GM23338 (cell line): ENCODE results near the gene ETF1. TPM values are rescaled to one million over a fixed set of nuclear protein-coding genes. Genes with fewer than 3 reads are reported as not detected.

Experiments used
- ATAC-seq: fragments of 200-7000 bp; cut with Tn5 transposase; 3 replicates; pipeline ENCODE4 v1.9.1; 2020
- DNase-seq: peaks from one replicate; pipeline ENCODE4 v3.0.0-alpha.2; 2015; ENCODE audit warnings: low spot score
- H2AFZ ChIP-seq: fragments of 200-600 bp; sonication (generic); 2 replicates; pipeline ENCODE4 v1.8.0; 2016; ENCODE audit warnings: antibody characterized with exemption, mild to moderate bottlenecking, moderate library complexity
- H3F3A ChIP-seq: fragments of 200-600 bp; sonication (generic); replicated peaks from 2 replicates; pipeline ENCODE4 v1.8.0; 2017; ENCODE audit warnings: antibody characterized with exemption, mixed run types, low read depth
- H3K27ac ChIP-seq: fragments of 200-600 bp; sonication (generic); 2 replicates; pipeline ENCODE4 v1.6.1; 2016; ENCODE audit warnings: low read depth
- H3K27me3 ChIP-seq: fragments of 200-600 bp; sonication (generic); 2 replicates; pipeline ENCODE4 v1.8.0; 2016; ENCODE audit warnings: mild to moderate bottlenecking, mixed run types, moderate library complexity; ENCODE audit not compliant: insufficient read depth
- H3K36me3 ChIP-seq: fragments of 200-600 bp; sonication (generic); 2 replicates; pipeline ENCODE4 v1.8.0; 2016; ENCODE audit warnings: mild to moderate bottlenecking; ENCODE audit not compliant: insufficient read depth
- H3K4me1 ChIP-seq: fragments of 200-600 bp; sonication (generic); 2 replicates; pipeline ENCODE4 v1.8.0; 2016; ENCODE audit warnings: mild to moderate bottlenecking, moderate library complexity; ENCODE audit not compliant: insufficient read depth
- H3K4me2 ChIP-seq: fragments of 200-600 bp; sonication (generic); 2 replicates; pipeline ENCODE4 v1.7.1; 2017; ENCODE audit warnings: mixed run types
- H3K4me3 ChIP-seq: fragments of 200-600 bp; sonication (generic); 2 replicates; pipeline ENCODE4 v1.6.1; 2016; ENCODE audit warnings: mixed run types
- H3K79me2 ChIP-seq: fragments of 200-600 bp; sonication (generic); replicated peaks from 2 replicates; pipeline ENCODE4 v1.8.0; 2017; ENCODE audit warnings: mild to moderate bottlenecking; ENCODE audit not compliant: insufficient read depth
- H3K9me2 ChIP-seq: fragments of 200-600 bp; sonication (generic); 2 replicates; pipeline ENCODE4 v1.8.0; 2017; ENCODE audit not compliant: insufficient read depth
- H4K20me1 ChIP-seq: fragments of 200-600 bp; sonication (generic); replicated peaks from 2 replicates; pipeline ENCODE4 v1.8.0; 2017; ENCODE audit warnings: mild to moderate bottlenecking; ENCODE audit not compliant: insufficient read depth
- H3K27ac Mint-ChIP-seq: 2 replicates; pipeline ENCODE4 v1.8.0; 2020; ENCODE audit warnings: inconsistent platforms, mild to moderate bottlenecking, moderate library complexity, mixed read lengths
- H3K27me3 Mint-ChIP-seq: 3 replicates; pipeline ENCODE4 v1.8.0; 2022; ENCODE audit warnings: low read depth, mild to moderate bottlenecking, moderate library complexity, mixed read lengths, inconsistent platforms; ENCODE audit not compliant: insufficient read depth, poor library complexity
- H3K36me3 Mint-ChIP-seq: 3 replicates; pipeline ENCODE4 v1.8.0; 2021; ENCODE audit warnings: low read depth, mild to moderate bottlenecking, inconsistent platforms, moderate library complexity, mixed read lengths
- H3K4me1 Mint-ChIP-seq: 3 replicates; pipeline ENCODE4 v1.8.0; 2020; ENCODE audit warnings: mild to moderate bottlenecking, inconsistent platforms, mixed read lengths
- H3K4me3 Mint-ChIP-seq: 3 replicates; pipeline ENCODE4 v1.8.0; 2021; ENCODE audit warnings: moderate library complexity, mild to moderate bottlenecking, inconsistent platforms, mixed read lengths
- H3K9me3 Mint-ChIP-seq: 3 replicates; pipeline ENCODE4 v1.8.0; 2020; ENCODE audit warnings: moderate library complexity, mild to moderate bottlenecking, inconsistent platforms, mixed read lengths
- CREB1 ChIP-seq: fragments of 250-450 bp; sonication (Bioruptor Pico); IDR thresholded peaks from 2 replicates; pipeline ENCODE4 v1.5.0; 2020; ENCODE audit warnings: low read depth, mild to moderate bottlenecking, moderate library complexity
- CTCF ChIP-seq, 2 experiments: fragments of 200-600 bp in 1 of 2; sonication (generic) in 1 of 2; conservative IDR thresholded peaks; 2 replicates each; pipeline versions ENCODE4 v1.5.1 to v1.6.1; 2016 to 2017; ENCODE audit warnings: antibody characterized with exemption in 2 of 2, low read depth in 2 of 2, mild to moderate bottlenecking in 2 of 2, moderate library complexity in 1 of 2
- EZH2 ChIP-seq: fragments of 200-600 bp; sonication (generic); IDR thresholded peaks from one replicate; pipeline ENCODE4 v1.8.0; 2017; ENCODE audit warnings: antibody characterized with exemption, mild to moderate bottlenecking, low read depth; ENCODE audit not compliant: unreplicated experiment
- EZH2phosphoT487 ChIP-seq: fragments of 200-600 bp; sonication (generic); IDR thresholded peaks from one replicate; pipeline ENCODE4 v1.8.1; 2018; ENCODE audit warnings: antibody characterized with exemption; ENCODE audit not compliant: unreplicated experiment
- JUNB ChIP-seq: IDR thresholded peaks from one replicate; pipeline ENCODE4 v1.6.1; 2016; ENCODE audit warnings: antibody characterized with exemption; ENCODE audit not compliant: unreplicated experiment
- NANOG ChIP-seq: IDR thresholded peaks from 2 replicates; pipeline ENCODE4 v1.6.1; 2016; ENCODE audit warnings: antibody characterized with exemption, borderline replicate concordance
- POLR2AphosphoS5 ChIP-seq: IDR thresholded peaks from 2 replicates; pipeline ENCODE4 v1.6.1; 2016; ENCODE audit warnings: antibody characterized with exemption, low read depth
- REST ChIP-seq: IDR thresholded peaks from one replicate; pipeline ENCODE4 v1.6.1; 2018; ENCODE audit warnings: antibody characterized with exemption; ENCODE audit not compliant: unreplicated experiment
- STAT1 ChIP-seq: IDR thresholded peaks from one replicate; pipeline ENCODE4 v1.6.1; 2016; ENCODE audit warnings: antibody characterized with exemption; ENCODE audit not compliant: unreplicated experiment
- ZNF114 ChIP-seq: fragments of 250-450 bp; sonication (Bioruptor Pico); IDR thresholded peaks from 2 replicates; pipeline ENCODE4 v1.5.0; 2020; ENCODE audit warnings: mild to moderate bottlenecking, moderate library complexity
- ZNF331 ChIP-seq: fragments of 250-450 bp; sonication (Bioruptor Pico); IDR thresholded peaks from 2 replicates; pipeline ENCODE4 v1.5.0; 2020; ENCODE audit warnings: low read depth, mild to moderate bottlenecking, moderate library complexity
- ZNF462 ChIP-seq: fragments of 250-450 bp; sonication (Bioruptor Pico); IDR thresholded peaks from 2 replicates; pipeline ENCODE4 v1.5.0; 2020; ENCODE audit warnings: mild to moderate bottlenecking, moderate library complexity
- polyA plus RNA-seq: library from polyadenylated mRNA; unstranded; fragments of >200 nt; fragmentation: Nextera tagmentation; extraction: Ambion mirVana; gene quantifications from 2 replicates; pipeline ENCODE4 v1.2.1, GENCODE V29; 2016
- total RNA-seq: library from RNA; depleted of rRNA; stranded (reverse); fragments of >200 nt; shearing (Covaris generic); gene quantifications from 2 replicates; pipeline ENCODE4 v1.2.3, GENCODE V29; 2014
- TF ChIP-seq, protein P1 (sequence below): IDR thresholded peaks from 2 replicates; pipeline ENCODE4 v1.6.1; 2016; ENCODE audit warnings: antibody characterized with exemption

Gene ETF1
- total and polyA plus RNA-seq, 2 experiments from 2014 or later = 68.9 to 136 TPM

DNA sequence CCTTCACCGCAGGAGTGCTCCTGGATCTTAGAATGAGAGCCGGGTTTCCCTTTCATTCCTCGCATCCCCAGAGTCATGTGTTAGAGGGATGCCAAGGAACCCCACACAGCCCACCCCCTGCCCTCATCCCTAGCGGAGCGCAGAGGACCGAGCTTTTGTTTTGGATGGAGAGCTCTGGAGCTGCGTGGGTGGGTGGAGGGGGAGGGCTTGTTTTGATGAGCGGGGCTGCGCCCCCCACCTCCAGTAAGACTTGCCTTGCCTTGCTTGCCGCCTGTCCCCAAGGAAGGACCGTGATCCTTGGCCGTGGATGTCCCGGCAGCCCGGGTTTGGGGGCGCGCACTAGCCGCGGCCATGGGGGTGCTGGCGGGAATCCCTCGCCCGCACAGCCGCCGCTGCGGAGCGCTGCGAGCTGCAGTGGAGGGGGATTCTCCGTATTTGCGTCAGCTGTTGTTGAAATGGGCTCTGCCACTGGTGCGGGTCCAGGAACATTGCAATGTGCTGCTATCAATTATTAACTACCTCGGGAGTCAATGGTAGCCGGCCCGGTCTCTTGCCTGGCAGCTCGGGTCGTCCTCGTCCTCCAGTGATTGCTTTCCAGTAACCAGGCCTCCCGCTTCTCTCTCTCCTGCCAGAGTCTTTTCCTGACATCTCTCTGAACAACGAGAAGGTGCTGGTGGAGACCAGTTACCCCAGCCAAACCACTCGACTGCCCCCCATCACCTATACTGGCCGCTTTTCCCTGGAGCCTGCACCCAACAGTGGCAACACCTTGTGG is 76.7 kb downstream of the ETF1 start:
- no peaks in the 10 kb centered on the region for H3K79me2 ChIP-seq
- no peaks in the 10 kb centered on the region for H3K9me2 ChIP-seq
- H2AFZ ChIP-seq = no peak overlapping the region

More for the DNA sequence above, 76.7 kb downstream of the ETF1 start:
- no peak overlapping the region for H3K27ac ChIP-seq
- H3K36me3 Mint-ChIP-seq = peaks cover 28% of the 10 kb centered on the region
- H3K27ac Mint-ChIP-seq = no peak overlapping the region
- H3K36me3 ChIP-seq = 0 out of 2 replicates have a peak, but pooled peaks cover 3% of the 10 kb centered on the region
- H4K20me1 ChIP-seq = peaks cover 14% of the 10 kb centered on the region; the same call in 1 of the 2 replicates
- peak overlapping the region; percentile 84 for H3K4me3 Mint-ChIP-seq
- no peak for TF ChIP-seq STAT1
- TF ChIP-seq EZH2 = no peak
- TF ChIP-seq ZNF462 (CRISPR knock-in tag) = no peak
- no peak for TF ChIP-seq ZNF331 (CRISPR knock-in tag)
- TF ChIP-seq, protein P1, sequence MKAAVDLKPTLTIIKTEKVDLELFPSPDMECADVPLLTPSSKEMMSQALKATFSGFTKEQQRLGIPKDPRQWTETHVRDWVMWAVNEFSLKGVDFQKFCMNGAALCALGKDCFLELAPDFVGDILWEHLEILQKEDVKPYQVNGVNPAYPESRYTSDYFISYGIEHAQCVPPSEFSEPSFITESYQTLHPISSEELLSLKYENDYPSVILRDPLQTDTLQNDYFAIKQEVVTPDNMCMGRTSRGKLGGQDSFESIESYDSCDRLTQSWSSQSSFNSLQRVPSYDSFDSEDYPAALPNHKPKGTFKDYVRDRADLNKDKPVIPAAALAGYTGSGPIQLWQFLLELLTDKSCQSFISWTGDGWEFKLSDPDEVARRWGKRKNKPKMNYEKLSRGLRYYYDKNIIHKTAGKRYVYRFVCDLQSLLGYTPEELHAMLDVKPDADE = no peak
- TF ChIP-seq EZH2phosphoT487 = no peak
- TF ChIP-seq CTCF (conservative IDR thresholded peaks at IDR 0.05; ENCODE audit: low read depth in 2 of 2) = no peak
- no peak for TF ChIP-seq ZNF114
- TF ChIP-seq NANOG = no peak
- TF ChIP-seq POLR2AphosphoS5 = no peak
- no peak for TF ChIP-seq CREB1 (CRISPR knock-in tag)
- TF ChIP-seq JUNB = no peak
- TF ChIP-seq REST = no peak
- peak overlapping the region; percentile 96 for H3K4me2 ChIP-seq
- H3K4me1 ChIP-seq = no peaks in the 10 kb centered on the region
- DNase-seq = no peak
- peaks cover 27% of the 10 kb centered on the region for H3K4me1 Mint-ChIP-seq
- H3F3A ChIP-seq = peaks cover 9% of the 10 kb centered on the region
- H3K27me3 Mint-ChIP-seq = peaks cover 50% of the 10 kb centered on the region
- ATAC-seq = no peak
- peaks cover 15% of the 10 kb centered on the region; the same call in 2 of the 3 replicates for H3K9me3 Mint-ChIP-seq
- peaks cover 26% of the 10 kb centered on the region for H3K27me3 ChIP-seq
- H3K4me3 ChIP-seq = peak overlapping the region; percentile 94
